ENCODE results near the gene CNNM4. TPM values are rescaled to one million over a fixed set of nuclear protein-coding genes. Genes with fewer than 3 reads are reported as not detected.

CNNM4 gene
- total and polyA plus RNA-seq, 2 of the 4 experiments (the other 2 are of a cell fraction) = 2.0 to 4.1 TPM

GRCh38 chr2:96759548-96759947 lies 1.2 kb upstream of the CNNM4 start:
- in situ Hi-C loops (cut with MboI; ENCODE audit: low sequenced_read_pairs) (no loop called here), intact Hi-C loops (cut with micrococcal nuclease) (no loop called here), dilution Hi-C loops (cut with HindIII; ENCODE audit: low sequenced_read_pairs, unreplicated experiment) (no loop called here)
- no peaks in the 10 kb centered on the region for H4K20me1 ChIP-seq (ENCODE audit: insufficient read depth, low read length)
- WGBS, 2 experiments (ENCODE audit: extremely low coverage in 2 of 2, insufficient read length in 1 of 2) = no CpG with 5 or more reads among the region's 4 CpGs
- no peak overlapping the region for H2AK5ac ChIP-seq (ENCODE audit: low read depth, low read length)
- H3K9me1 ChIP-seq (ENCODE audit: insufficient read depth, low read length) = peaks cover 15% of the 10 kb centered on the region; the same call in 1 of the 2 replicates
- H3K4ac ChIP-seq (ENCODE audit: low read depth, low read length) = no peak overlapping the region
- H2BK5ac ChIP-seq (ENCODE audit: low read depth, low read length, poor library complexity, severe bottlenecking) = no peak overlapping the region
- H3K4me3 ChIP-seq (ENCODE audit: insufficient read depth, low read depth, low read length) = no peak overlapping the region
- H2BK15ac ChIP-seq (ENCODE audit: low read depth, low read length) = no peak overlapping the region
- DNase-seq = no peak
- no TSS peak for BruUV-seq (replicated peaks)
- no peak overlapping the region for H4K91ac ChIP-seq (ENCODE audit: insufficient read depth, low read depth, low read length)
- H3K79me1 ChIP-seq (ENCODE audit: low read depth in 1 of 2, low read length in 2 of 2) = peaks cover 15 to 30% of the 10 kb centered on the region in 2 experiments; a peak in 3 of 4 replicates
- no peak overlapping the region for H3K56ac ChIP-seq (ENCODE audit: extremely low read depth, insufficient read depth, low read length)
- no peak overlapping the region for H3K14ac ChIP-seq (replicated peaks; ENCODE audit: low read depth, low read length)
- ChIA-PET POLR2A (ENCODE audit: unreplicated experiment) (no interaction called here), CTCF (interaction anchor here (0.7 kb wide), 1 partner anchor 16 kb away, joined by 3 read pairs; no protein-coding TSS in a partner anchor)
- peaks cover 20% of the 10 kb centered on the region for H3K4me1 ChIP-seq (ENCODE audit: control insufficient read depth, insufficient read depth, low read length)
- no peak overlapping the region for H2AK9ac ChIP-seq (replicated peaks; ENCODE audit: low read depth, low read length, poor library complexity)
- H3K9ac ChIP-seq (ENCODE audit: low read depth, low read length) = no peak overlapping the region
- H2BK120ac ChIP-seq (ENCODE audit: low read depth, low read length) = no peak overlapping the region
- no peak for TF ChIP-seq ELK1 (IDR thresholded peaks at IDR 0.05; ENCODE audit: borderline replicate concordance, low read depth, low read length)
- no peak for TF ChIP-seq MXI1 (IDR thresholded peaks at IDR 0.05; ENCODE audit: borderline replicate concordance, low read depth, low read length)
- no peak for TF ChIP-seq CEBPB (IDR thresholded peaks at IDR 0.05; ENCODE audit: low read depth, low read length)
- TF ChIP-seq RFX5 (IDR thresholded peaks at IDR 0.05; ENCODE audit: low read depth, low read length) = no peak
- no peak for TF ChIP-seq POLR2A (IDR thresholded peaks at IDR 0.05; ENCODE audit: low read depth, low read length)
- TF ChIP-seq NFE2L2 (IDR thresholded peaks at IDR 0.05; ENCODE audit: low read depth, low read length) = no peak
- TF ChIP-seq USF2 (IDR thresholded peaks at IDR 0.05; ENCODE audit: low read depth, low read length) = no peak
- TF ChIP-seq MAZ (IDR thresholded peaks at IDR 0.05; ENCODE audit: borderline replicate concordance, low read depth, low read length) = no peak
- TF ChIP-seq CTCF (conservative IDR thresholded peaks at IDR 0.05; ENCODE audit: low read depth, low read length) = no peak
- no peak for TF ChIP-seq SMC3 (IDR thresholded peaks at IDR 0.05; ENCODE audit: low read depth, low read length)
- no peak for TF ChIP-seq RCOR1 (IDR thresholded peaks at IDR 0.05; ENCODE audit: insufficient replicate concordance, low read length)
- TF ChIP-seq MAFK (IDR thresholded peaks at IDR 0.05; ENCODE audit: low read depth, low read length) = no peak
- no peak for TF ChIP-seq CHD1 (IDR thresholded peaks at IDR 0.05; ENCODE audit: low read depth, low read length)
- no peak for TF ChIP-seq RAD21 (IDR thresholded peaks at IDR 0.05; ENCODE audit: low read length)
- no peak overlapping the region for H2BK20ac ChIP-seq (ENCODE audit: low read depth, low read length)
- no peak overlapping the region for H3K27ac ChIP-seq (ENCODE audit: insufficient read depth, low read length)
- H3K36me3 ChIP-seq (ENCODE audit: control insufficient read depth, insufficient read depth, low read length) = no peaks in the 10 kb centered on the region
- ATAC-seq (ENCODE audit: low read depth) = no peak
- no peak overlapping the region for H4K5ac ChIP-seq (ENCODE audit: low read depth, low read length)
- H3K9me3 ChIP-seq (ENCODE audit: control insufficient read depth, insufficient read depth, low read length) = no peaks in the 10 kb centered on the region
- H3K27me3 ChIP-seq (ENCODE audit: control insufficient read depth, insufficient read depth, low read length) = no peaks in the 10 kb centered on the region
- no peak overlapping the region for H3K23ac ChIP-seq (ENCODE audit: low read depth, low read length)
- no peak overlapping the region for H3K18ac ChIP-seq (ENCODE audit: low read depth, low read length)
- no peak overlapping the region for H2AFZ ChIP-seq (replicated peaks; ENCODE audit: low read length, poor library complexity)
- no peak overlapping the region for H3K4me2 ChIP-seq (ENCODE audit: low read depth, low read length)
- no peak overlapping the region for H4K8ac ChIP-seq (ENCODE audit: low read depth in 2 of 2, low read length in 2 of 2)
